Measurements from ENCODE around the gene OGFOD1. TPM values are rescaled to one million over a fixed set of nuclear protein-coding genes. Genes with fewer than 3 reads are reported as not detected.

The OGFOD1 gene
- polyA plus RNA-seq, 1 experiment, result 54.8 TPM

- Histone ChIP-seq H3K36me3 (ENCODE audit: control insufficient read depth, insufficient read depth, low read length) (no peaks in the 10 kb centered on the region), H3K27me3 (ENCODE audit: control insufficient read depth, insufficient read depth, low read length) (no peaks in the 10 kb centered on the region), H3K4me3 (ENCODE audit: low read depth, low read length) (no peak overlapping the region)
- ChIA-PET POLR2A (interaction anchor here (0.7 kb wide), 1 partner anchor 457 kb away, joined by 5 read pairs; no protein-coding TSS in a partner anchor), CTCF (no interaction called here)
- TF ChIP-seq CTCF (IDR thresholded peaks at IDR 0.05; ENCODE audit: insufficient read depth, low read depth, low read length), result no peak
- no peak for DNase-seq (ENCODE audit: low read depth)
Observed at GRCh38 chr16:56422896-56423441, 28.4 kb upstream of the OGFOD1 start.

GRCh38 chr16:56423584-56424403 is 27.6 kb upstream of the OGFOD1 start:
- H3K36me3 ChIP-seq (ENCODE audit: control insufficient read depth, insufficient read depth, low read length), result no peaks in the 10 kb centered on the region
- ChIA-PET CTCF (no interaction called here), POLR2A (interaction anchor here (0.7 kb wide), 1 partner anchor 458 kb away, joined by 5 read pairs; no protein-coding TSS in a partner anchor)
- no peak for DNase-seq (ENCODE audit: low read depth)
- no peaks in the 10 kb centered on the region for H3K27me3 ChIP-seq (ENCODE audit: control insufficient read depth, insufficient read depth, low read length)
- TF ChIP-seq CTCF (IDR thresholded peaks at IDR 0.05; ENCODE audit: insufficient read depth, low read depth, low read length), result no peak
- peak overlapping the region; percentile 68 for H3K4me3 ChIP-seq (ENCODE audit: low read depth, low read length)

- no peak for TF ChIP-seq CTCF (IDR thresholded peaks at IDR 0.05; ENCODE audit: insufficient read depth, low read depth, low read length)
- no peaks in the 10 kb centered on the region for H3K36me3 ChIP-seq (ENCODE audit: control insufficient read depth, insufficient read depth, low read length)
- H3K4me3 ChIP-seq (ENCODE audit: low read depth, low read length), result peak overlapping the region; percentile 68
- H3K27me3 ChIP-seq (ENCODE audit: control insufficient read depth, insufficient read depth, low read length), result no peaks in the 10 kb centered on the region
- DNase-seq (ENCODE audit: low read depth), result no peak
- CTCF ChIA-PET, result interaction anchor here (1.3 kb wide), 1 partner anchor 105 kb away, joined by 3 read pairs; no protein-coding TSS in a partner anchor
- POLR2A ChIA-PET, result no interaction called here
Observed at GRCh38 chr16:56424404-56424764, 27.0 kb upstream of the OGFOD1 start.

GRCh38 chr16:56424791-56425438 is 26.4 kb upstream of the OGFOD1 start:
- no peaks in the 10 kb centered on the region for H3K36me3 ChIP-seq (ENCODE audit: control insufficient read depth, insufficient read depth, low read length)
- ChIA-PET CTCF (interaction anchor here (1.3 kb wide), 1 partner anchor 106 kb away, joined by 3 read pairs; no protein-coding TSS in a partner anchor), POLR2A (no interaction called here)
- TF ChIP-seq CTCF (IDR thresholded peaks at IDR 0.05; ENCODE audit: insufficient read depth, low read depth, low read length), result no peak
- H3K4me3 ChIP-seq (ENCODE audit: low read depth, low read length), result peak overlapping the region; percentile 68
- DNase-seq (ENCODE audit: low read depth), result no peak
- H3K27me3 ChIP-seq (ENCODE audit: control insufficient read depth, insufficient read depth, low read length), result no peaks in the 10 kb centered on the region

- ChIA-PET POLR2A (no interaction called here), CTCF (interaction anchor here (0.6 to 1.3 kb wide), 3 partner anchors 45 to 560 kb away, joined by 3 read pairs; no protein-coding TSS in a partner anchor)
- Histone ChIP-seq H3K4me3 (ENCODE audit: low read depth, low read length) (peak within 1 kb of the TSS; percentile 68), H3K27me3 (ENCODE audit: control insufficient read depth, insufficient read depth, low read length) (no peaks in the 10 kb centered on the region), H3K36me3 (ENCODE audit: control insufficient read depth, insufficient read depth, low read length) (no peaks in the 10 kb centered on the region)
- no peak for TF ChIP-seq CTCF (IDR thresholded peaks at IDR 0.05; ENCODE audit: insufficient read depth, low read depth, low read length)
- peak; percentile 28 for DNase-seq (ENCODE audit: low read depth)
Observed at GRCh38 chr16:56425439-56425832, 25.9 kb upstream of the OGFOD1 start, which contains the start of gene AMFR. AMFR (minus strand) TSS chr16:56425545; CDS start chr16:56425327, 218 bp downstream.

Measured in BJ (cell line).